Brain microvascular endothelial cell (primary cell): ENCODE data around the gene GALNT3.

Source experiments
- DNase-seq: peaks from one replicate; pipeline ENCODE4 v3.0.0-alpha.2; 2020
- H3K27ac ChIP-seq: fragments of 250-450 bp; sonication (Bioruptor Pico); 2 replicates; pipeline ENCODE4 v1.5.1; 2020; ENCODE audit warnings: mild to moderate bottlenecking, moderate library complexity
- H3K27me3 ChIP-seq: fragments of 250-450 bp; sonication (Bioruptor Pico); replicated peaks from 2 replicates; pipeline ENCODE4 v1.5.1; 2020; ENCODE audit warnings: mild to moderate bottlenecking
- H3K36me3 ChIP-seq: fragments of 250-450 bp; sonication (Bioruptor Pico); replicated peaks from 2 replicates; pipeline ENCODE4 v1.5.1; 2020; ENCODE audit warnings: mild to moderate bottlenecking
- H3K4me3 ChIP-seq: 2 replicates; pipeline ENCODE4 v1.5.1; 2011; ENCODE audit warnings: low read depth, mild to moderate bottlenecking, control low read depth, low read length, moderate library complexity
- in situ Hi-C: cut with HindIII; loops from 2 replicates; pipeline ENCODE4 v1.10.0; 2017; ENCODE audit warnings: low sequenced_read_pairs, low pct_ligation_motif_present
- TF ChIP-seq, protein P1 (sequence below): IDR thresholded peaks from 2 replicates; pipeline ENCODE4 v1.5.1; 2011; ENCODE audit warnings: low read depth, mild to moderate bottlenecking, moderate library complexity, low read length, control low read depth, inconsistent platforms; ENCODE audit errors: missing control alignments

The GALNT3 gene

DNA sequence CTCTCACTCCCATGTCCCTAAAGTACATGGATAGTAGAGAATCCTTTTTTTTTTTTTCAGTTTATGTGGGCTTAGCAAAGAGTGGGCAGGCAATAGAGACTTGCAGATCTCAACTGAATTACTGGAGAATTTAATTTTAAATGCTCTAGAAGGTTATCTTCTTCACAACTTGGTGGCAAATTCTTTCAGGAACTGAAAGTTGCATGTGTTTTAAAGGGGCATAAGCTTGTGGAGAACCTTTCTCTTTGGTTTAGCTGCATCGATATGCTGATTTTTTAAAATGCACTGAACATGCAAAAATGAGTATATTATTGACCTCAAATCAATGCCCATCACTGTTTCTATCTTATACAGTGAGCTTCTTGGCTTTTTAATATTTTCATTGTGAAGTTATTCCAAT lies 24.9 kb upstream of the GALNT3 start:
- Histone ChIP-seq H3K27me3 (no peaks in the 10 kb centered on the region), H3K4me3 (no peak overlapping the region), H3K36me3 (no peaks in the 10 kb centered on the region), H3K27ac (no peak overlapping the region)
- TF ChIP-seq, protein P1, sequence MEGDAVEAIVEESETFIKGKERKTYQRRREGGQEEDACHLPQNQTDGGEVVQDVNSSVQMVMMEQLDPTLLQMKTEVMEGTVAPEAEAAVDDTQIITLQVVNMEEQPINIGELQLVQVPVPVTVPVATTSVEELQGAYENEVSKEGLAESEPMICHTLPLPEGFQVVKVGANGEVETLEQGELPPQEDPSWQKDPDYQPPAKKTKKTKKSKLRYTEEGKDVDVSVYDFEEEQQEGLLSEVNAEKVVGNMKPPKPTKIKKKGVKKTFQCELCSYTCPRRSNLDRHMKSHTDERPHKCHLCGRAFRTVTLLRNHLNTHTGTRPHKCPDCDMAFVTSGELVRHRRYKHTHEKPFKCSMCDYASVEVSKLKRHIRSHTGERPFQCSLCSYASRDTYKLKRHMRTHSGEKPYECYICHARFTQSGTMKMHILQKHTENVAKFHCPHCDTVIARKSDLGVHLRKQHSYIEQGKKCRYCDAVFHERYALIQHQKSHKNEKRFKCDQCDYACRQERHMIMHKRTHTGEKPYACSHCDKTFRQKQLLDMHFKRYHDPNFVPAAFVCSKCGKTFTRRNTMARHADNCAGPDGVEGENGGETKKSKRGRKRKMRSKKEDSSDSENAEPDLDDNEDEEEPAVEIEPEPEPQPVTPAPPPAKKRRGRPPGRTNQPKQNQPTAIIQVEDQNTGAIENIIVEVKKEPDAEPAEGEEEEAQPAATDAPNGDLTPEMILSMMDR, result no peak
- DNase-seq, result no peak
- in situ Hi-C loops, result no loop called here

DNA sequence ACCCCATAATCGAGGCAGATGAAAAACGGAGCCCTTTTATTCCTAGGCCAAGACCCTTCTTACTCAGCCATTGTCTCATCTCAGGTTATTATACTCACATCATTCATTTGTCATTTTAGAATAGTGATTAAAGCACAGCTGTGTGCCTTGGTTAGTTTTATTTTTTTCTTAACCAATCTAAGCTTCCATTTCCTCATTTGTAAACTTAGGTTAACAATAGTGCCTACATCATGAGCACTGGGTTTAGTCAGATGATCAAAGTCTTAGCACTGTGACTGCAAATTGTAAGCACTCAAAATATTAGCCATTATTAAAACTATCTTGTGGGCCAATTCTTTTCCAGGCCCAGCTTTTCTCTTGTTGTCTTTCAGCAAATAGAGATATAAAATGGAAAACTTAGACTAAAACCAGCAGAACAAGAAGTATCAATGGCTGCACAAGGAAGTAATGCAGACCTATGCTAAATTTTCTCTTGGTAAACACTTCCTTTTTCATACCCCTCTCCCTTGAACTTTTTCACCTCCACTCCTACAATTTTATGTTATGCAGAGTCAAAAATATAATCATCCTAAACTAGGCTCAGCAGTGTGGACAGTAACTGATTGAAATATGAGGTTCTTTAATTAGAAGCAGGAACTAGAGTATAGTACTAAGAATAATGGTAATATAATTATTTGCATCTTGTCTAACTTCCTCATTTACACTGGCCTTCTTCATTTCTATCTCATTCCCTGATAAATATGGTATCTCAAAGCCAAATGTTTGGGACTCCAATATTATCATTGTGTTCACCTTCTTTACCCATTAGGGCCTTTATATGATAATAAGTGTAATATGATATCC lies 21.5 kb upstream of the GALNT3 start:
- in situ Hi-C loops, result no loop called here
- no peak overlapping the region for H3K27ac ChIP-seq
- TF ChIP-seq, protein P1, result no peak

DNA sequence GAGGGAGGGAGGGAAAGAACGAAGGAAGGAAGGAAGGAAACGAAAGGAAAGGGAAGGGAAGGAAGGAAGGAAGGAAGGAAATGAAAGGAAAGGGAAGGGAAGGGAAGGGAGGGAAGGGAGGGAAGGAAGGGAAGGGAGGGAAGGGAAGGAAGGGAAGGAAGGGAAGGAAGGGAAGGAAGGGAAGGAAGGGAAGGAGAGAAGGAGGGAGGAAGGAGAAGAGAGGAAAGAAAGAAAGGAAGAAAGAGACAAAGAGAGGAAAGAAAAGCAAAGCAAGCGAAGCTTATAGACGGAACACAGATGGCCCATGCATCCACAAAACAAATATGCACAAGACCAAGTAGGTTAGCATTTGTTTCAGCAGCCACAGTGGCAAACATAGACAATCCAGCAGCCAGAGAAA lies 20.4 kb upstream of the GALNT3 start:
- TF ChIP-seq, protein P1, result no peak
- Histone ChIP-seq H3K27me3 (no peaks in the 10 kb centered on the region), H3K4me3 (no peak overlapping the region), H3K36me3 (no peaks in the 10 kb centered on the region), H3K27ac (no peak overlapping the region)
- in situ Hi-C loops, result no loop called here
- no peak for DNase-seq

More for the DNA sequence above, 21.5 kb upstream of the GALNT3 start:
- no peak overlapping the region for H3K4me3 ChIP-seq
- no peaks in the 10 kb centered on the region for H3K36me3 ChIP-seq
- no peak for DNase-seq
- no peaks in the 10 kb centered on the region for H3K27me3 ChIP-seq

DNA sequence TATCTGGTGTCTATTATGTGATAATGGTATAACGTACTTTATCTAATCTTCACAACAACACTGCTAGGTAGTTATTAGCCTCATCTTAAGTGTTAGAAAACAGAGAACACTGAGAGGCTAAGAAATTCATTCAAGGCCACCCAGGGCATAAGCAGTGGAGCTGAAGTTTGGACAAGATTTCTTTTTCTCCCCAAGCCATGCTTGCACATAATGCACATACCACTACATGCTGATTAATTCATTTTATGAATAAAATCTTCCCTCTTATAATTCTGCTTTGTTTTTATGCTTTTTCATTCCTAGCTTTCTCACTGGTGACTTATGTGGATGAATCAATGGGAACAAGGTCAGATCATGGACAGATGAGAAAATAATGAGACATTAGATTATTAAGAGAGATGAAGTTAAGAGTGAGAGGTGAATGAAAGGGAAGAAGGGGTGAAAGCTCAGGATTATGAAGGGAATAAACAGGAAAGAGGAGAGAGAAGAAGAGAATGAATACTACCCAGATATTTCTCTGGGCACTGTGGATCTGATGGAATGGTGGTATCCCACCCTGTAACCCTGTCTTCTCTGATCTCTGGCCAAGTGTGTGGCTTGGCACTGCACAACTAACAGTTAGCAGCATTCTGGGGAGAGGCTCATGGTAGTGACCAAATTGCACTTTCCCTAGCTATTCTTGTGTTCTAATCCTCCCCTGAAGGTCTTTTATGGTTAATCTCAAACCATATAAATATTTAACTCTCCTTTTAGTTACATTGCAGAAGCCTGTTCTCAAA lies 17.7 kb upstream of the GALNT3 start:
- no peaks in the 10 kb centered on the region for H3K36me3 ChIP-seq
- TF ChIP-seq, protein P1, result no peak
- H3K27ac ChIP-seq, result no peak overlapping the region
- no peak overlapping the region for H3K4me3 ChIP-seq
- no peak for DNase-seq
- in situ Hi-C loops, result no loop called here
- H3K27me3 ChIP-seq, result no peaks in the 10 kb centered on the region

DNA sequence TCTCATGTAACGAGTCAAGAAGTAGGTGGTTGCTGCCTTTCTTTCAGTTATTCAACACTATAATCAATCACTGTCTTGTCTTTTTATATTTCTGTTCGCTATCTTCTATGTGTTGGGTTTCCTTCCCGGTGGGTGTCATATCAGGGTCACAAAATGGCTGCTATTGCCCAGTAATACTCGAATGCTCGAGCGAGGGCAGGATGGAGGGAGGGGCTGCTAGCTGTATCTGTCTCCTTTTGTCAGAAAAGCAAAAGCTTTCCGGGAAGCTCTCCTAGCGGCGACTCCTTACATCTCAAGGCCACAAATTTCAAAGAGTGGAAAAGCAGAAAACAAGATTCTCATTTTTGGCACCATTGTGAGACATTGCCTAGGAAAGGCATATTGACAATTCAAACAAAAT lies 16.4 kb upstream of the GALNT3 start:
- H3K36me3 ChIP-seq, result no peaks in the 10 kb centered on the region
- TF ChIP-seq, protein P1, result no peak
- H3K27ac ChIP-seq, result no peak overlapping the region
- in situ Hi-C loops, result no loop called here
- H3K4me3 ChIP-seq, result no peak overlapping the region
- no peaks in the 10 kb centered on the region for H3K27me3 ChIP-seq
- no peak for DNase-seq
